Suprapubic skin (tissue), 4 donors: ENCODE results near the gene XIRP1. TPM values are rescaled to one million over a fixed set of nuclear protein-coding genes. Genes with fewer than 3 reads are reported as not detected.
A peak's percentile ranks its signal among the peaks of the same experiment; 100 is the strongest.
"Not testable (repeated sequence)": the region's sequence is repeated elsewhere in the genome, so short reads cannot be mapped to it uniquely, and the experiment has no call there.

Source experiments
- DNase-seq, 2 donors: peaks; one replicate each; pipeline ENCODE4 v3.0.0-alpha.2; 2019; ENCODE audit warnings: low spot score in 2 of 2
- H3K27ac ChIP-seq: fragments of 200-600 bp; sonication (generic); one replicate; pipeline ENCODE4 v1.5.1; 2019
- H3K27me3 ChIP-seq: fragments of 200-600 bp; sonication (generic); one replicate; pipeline ENCODE4 v1.5.1; 2019
- H3K36me3 ChIP-seq: fragments of 200-600 bp; sonication (generic); one replicate; pipeline ENCODE4 v1.5.1; 2019
- H3K4me1 ChIP-seq: fragments of 200-600 bp; sonication (generic); one replicate; pipeline ENCODE4 v1.5.1; 2019
- H3K4me3 ChIP-seq: fragments of 200-600 bp; sonication (generic); one replicate; pipeline ENCODE4 v1.5.1; 2019; ENCODE audit warnings: mild to moderate bottlenecking
- H3K9me3 ChIP-seq: fragments of 200-600 bp; sonication (generic); one replicate; pipeline ENCODE4 v1.5.1; 2019
- CTCF ChIP-seq, 2 donors: fragments of 200-600 bp in 1 of 2; fragments of 450-650 bp in 1 of 2; sonication (generic) in 1 of 2; IDR thresholded peaks; one replicate each; pipeline ENCODE4 v1.5.1; 2016 to 2019; ENCODE audit warnings: antibody characterized with exemption in 2 of 2, mild to moderate bottlenecking in 1 of 2, moderate library complexity in 1 of 2
- EP300 ChIP-seq: sonication (generic); formaldehyde crosslinking; IDR thresholded peaks from one replicate; pipeline ENCODE4 v1.6.1; 2017; ENCODE audit warnings: antibody characterized with exemption
- POLR2A ChIP-seq, 2 donors: fragments of 450-650 bp; IDR thresholded peaks; one replicate each; pipeline ENCODE4 v1.6.1; 2017; ENCODE audit warnings: antibody characterized with exemption in 2 of 2, mild to moderate bottlenecking in 2 of 2, moderate library complexity in 2 of 2
- POLR2AphosphoS5 ChIP-seq, 3 donors: sonication (generic); formaldehyde crosslinking; IDR thresholded peaks; one replicate each; pipeline ENCODE4 v1.6.1; 2017; ENCODE audit warnings: antibody characterized with exemption in 3 of 3
- WGBS: methylation state at CpG from one replicate; pipeline ENCODE4 v1.1.5; 2018; 5-methylcytosine and 5-hydroxymethylcytosine counted together
- total RNA-seq, 4 donors: library from RNA; depleted of rRNA; stranded (reverse); fragments of >200 nt; gene quantifications; one replicate each; pipeline ENCODE4 v1.1.0, GENCODE V29; 2016

Gene XIRP1
- total RNA-seq, 4 donors from 2014 or later: not detected

GRCh38 chr3:39177708-39178332, 14.6 kb downstream of the XIRP1 start:
- Histone ChIP-seq H3K27ac (peak overlapping the region; percentile 92), H3K36me3 (no peaks in the 10 kb centered on the region), H3K4me1 (peaks cover 50% of the 10 kb centered on the region), H3K9me3 (no peaks in the 10 kb centered on the region), H3K27me3 (no peaks in the 10 kb centered on the region), H3K4me3 (peak overlapping the region; percentile 51)
- WGBS: under 1% methylated on average over 30 of the region's 32 CpGs
- TF ChIP-seq POLR2AphosphoS5 (IDR thresholded peaks at IDR 0.05) (peak in 2 of 3 donors; percentile 49 to 65), POLR2A (IDR thresholded peaks at IDR 0.05) (peak in 1 of 2 donors; percentile 60), CTCF (IDR thresholded peaks at IDR 0.05) (no peak), EP300 (peak; percentile 34)
- peak; percentile 94 to 96 for DNase-seq

DNA sequence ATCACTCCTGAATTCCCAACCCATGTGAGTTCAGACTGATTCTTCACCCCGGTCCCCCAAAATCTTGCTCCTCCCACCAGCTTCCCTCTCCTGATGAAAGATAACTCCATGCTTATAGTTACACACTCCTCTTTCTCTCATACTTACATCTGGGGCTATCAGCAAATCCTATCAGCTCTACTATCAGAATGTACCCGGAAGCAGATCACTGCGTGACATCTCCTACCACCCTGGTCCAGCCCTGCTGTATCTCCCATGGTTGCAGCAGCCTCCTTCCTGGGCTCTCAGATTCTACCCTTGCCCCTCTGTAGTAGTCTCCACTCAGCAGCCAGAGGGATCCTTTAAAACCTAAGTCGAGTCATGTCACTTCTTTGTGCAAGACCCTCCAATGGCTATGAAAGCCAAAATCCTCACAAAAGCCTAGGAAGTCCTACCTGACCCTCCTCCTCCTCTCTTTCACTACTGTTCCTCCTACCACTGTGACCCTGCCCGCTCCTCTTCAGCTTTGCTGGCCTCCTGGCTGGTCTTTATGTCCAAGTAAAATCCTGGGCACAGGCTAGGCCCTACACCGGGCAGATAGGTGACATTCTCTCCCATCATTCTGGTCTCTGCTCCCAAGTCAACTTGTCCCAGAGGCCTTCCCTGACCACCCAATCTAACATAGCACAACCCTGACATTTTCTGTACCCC, 16.2 kb downstream of the XIRP1 start:
- Histone ChIP-seq H3K9me3 (no peaks in the 10 kb centered on the region), H3K27ac (no peak overlapping the region), H3K4me3 (no peak overlapping the region), H3K4me1 (peaks cover 42% of the 10 kb centered on the region), H3K27me3 (no peaks in the 10 kb centered on the region), H3K36me3 (no peaks in the 10 kb centered on the region)
- 89% methylated on average over 6 of the region's 6 CpGs for WGBS
- DNase-seq: peak in 1 of 2 donors; percentile 60
- TF ChIP-seq POLR2AphosphoS5 (IDR thresholded peaks at IDR 0.05) (no peak), EP300 (no peak), CTCF (IDR thresholded peaks at IDR 0.05) (no peak), POLR2A (IDR thresholded peaks at IDR 0.05) (no peak)

DNA sequence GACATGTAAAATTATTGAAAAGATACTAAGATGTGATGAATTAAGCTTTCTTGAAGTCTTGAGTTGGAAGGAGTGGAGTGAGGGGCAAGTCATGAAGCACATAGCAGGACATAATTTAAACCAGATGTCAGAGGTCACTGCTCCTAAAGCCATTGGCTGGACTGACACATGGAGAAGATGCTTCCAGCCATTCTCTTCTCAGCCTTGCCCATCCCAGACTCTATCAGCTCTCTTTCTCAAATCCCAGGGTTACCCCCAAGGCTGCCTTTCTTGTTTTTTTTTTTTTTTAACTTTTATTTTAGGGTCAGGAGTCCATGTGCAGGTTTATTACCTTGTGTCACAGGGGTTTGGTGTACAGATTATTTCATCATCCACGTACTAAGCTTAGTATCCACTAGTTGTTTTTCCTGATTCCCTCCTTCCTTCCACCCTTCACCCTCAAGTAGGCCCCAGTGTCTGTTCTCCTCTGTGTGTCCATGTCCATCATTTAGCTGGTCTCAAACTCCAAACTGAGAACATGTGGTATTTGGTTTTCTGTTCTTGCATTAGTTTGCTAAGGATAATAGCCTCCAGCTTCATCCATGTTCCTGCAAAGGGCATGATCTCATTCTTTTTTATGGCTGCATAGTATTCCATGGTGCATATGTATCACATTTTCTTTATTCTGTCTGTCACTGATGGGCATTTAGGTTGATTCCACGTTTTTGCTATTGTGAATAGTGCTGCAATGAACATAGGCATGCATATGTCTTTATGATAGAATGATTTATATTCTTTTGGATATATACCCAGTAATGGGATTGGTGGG, 18.9 kb downstream of the XIRP1 start:
- Histone ChIP-seq H3K27ac (no peak overlapping the region), H3K4me1 (peaks cover 17% of the 10 kb centered on the region), H3K9me3 (no peaks in the 10 kb centered on the region), H3K4me3 (no peak overlapping the region), H3K36me3 (no peaks in the 10 kb centered on the region), H3K27me3 (no peaks in the 10 kb centered on the region)
- no peak for DNase-seq
- 85% methylated on average over 2 of the region's 2 CpGs for WGBS
- TF ChIP-seq POLR2A (IDR thresholded peaks at IDR 0.05) (no peak), POLR2AphosphoS5 (IDR thresholded peaks at IDR 0.05) (no peak), CTCF (IDR thresholded peaks at IDR 0.05) (no peak), EP300 (no peak)

DNA sequence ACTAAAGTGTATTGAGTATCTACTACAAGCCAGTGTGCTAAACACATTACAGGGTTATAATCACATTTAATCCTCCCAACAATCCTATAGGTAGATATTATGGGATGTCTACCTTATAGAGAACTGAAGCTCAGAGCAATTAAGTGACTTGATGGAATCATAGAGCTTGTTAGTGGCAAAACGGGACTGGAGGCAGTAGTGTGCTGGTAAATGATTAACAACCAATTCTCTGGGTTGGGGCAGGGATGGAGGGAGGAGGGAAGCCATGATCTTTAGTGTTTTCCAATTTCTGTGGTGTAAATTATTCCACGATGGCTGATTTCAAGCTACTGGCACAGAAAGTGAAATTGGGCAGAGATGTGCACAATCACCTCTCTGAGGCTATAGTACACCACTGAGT, 20.5 kb downstream of the XIRP1 start:
- Histone ChIP-seq H3K4me1 (peaks cover 6% of the 10 kb centered on the region), H3K9me3 (no peaks in the 10 kb centered on the region), H3K4me3 (no peak overlapping the region), H3K27ac (no peak overlapping the region), H3K36me3 (no peaks in the 10 kb centered on the region), H3K27me3 (no peaks in the 10 kb centered on the region)
- TF ChIP-seq POLR2A (IDR thresholded peaks at IDR 0.05): no peak
- no peak for TF ChIP-seq POLR2AphosphoS5 (IDR thresholded peaks at IDR 0.05)
- no peak for TF ChIP-seq EP300
- no peak for TF ChIP-seq CTCF (IDR thresholded peaks at IDR 0.05)
- no peak for DNase-seq
- 81% methylated on average over 2 of the region's 2 CpGs for WGBS

DNA sequence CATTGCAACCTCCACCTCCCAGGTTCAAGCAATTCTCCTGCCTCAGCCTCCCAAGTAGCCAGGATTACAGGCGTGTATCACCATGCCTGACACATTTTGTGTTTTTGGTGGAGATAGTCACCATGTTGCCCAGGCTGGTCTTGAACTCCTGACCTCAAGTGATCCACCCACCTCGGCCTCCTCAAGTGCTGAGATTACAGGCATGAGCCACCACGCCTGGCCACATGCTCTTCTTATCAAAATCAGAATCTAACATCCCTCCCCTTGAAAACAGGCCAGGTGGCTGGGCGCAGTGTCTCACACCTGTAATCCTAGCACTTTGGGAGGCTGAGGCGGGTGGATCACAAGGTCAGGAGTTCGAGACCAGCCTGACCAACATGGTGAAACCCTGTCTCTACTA, 21.5 kb downstream of the XIRP1 start:
- DNase-seq: peak in 1 of 2 donors; percentile 48
- H3K4me3 ChIP-seq, H3K27ac ChIP-seq, H3K9me3 ChIP-seq, H3K27me3 ChIP-seq, H3K36me3 ChIP-seq: not testable (repeated sequence)
- 84% methylated on average over 5 of the region's 6 CpGs for WGBS
- H3K4me1 ChIP-seq: peaks cover 15% of the 10 kb centered on the region
